ENCODE measurements around the gene SAMHD1. TPM values are rescaled to one million over a fixed set of nuclear protein-coding genes. Genes with fewer than 3 reads are reported as not detected.

Gene SAMHD1
- total and polyA plus RNA-seq, 4 donors = 14.7 to 51.2 (median 27.7) TPM

GRCh38 chr20:36888880-36889516 lies 62.5 kb downstream of the SAMHD1 start:
- Histone ChIP-seq H3K4me1 (ENCODE audit: control insufficient read depth in 4 of 4, insufficient read depth in 4 of 4, low read length in 3 of 4) (peaks cover 0 to 5% (median 2%) of the 10 kb centered on the region in 4 donors), H3K9ac (ENCODE audit: low read depth in 1 of 2, low read length in 2 of 2) (no peak overlapping the region), H3K36me3 (ENCODE audit: control insufficient read depth in 4 of 4, insufficient read depth in 3 of 4, low read depth in 1 of 4, low read length in 3 of 4) (peaks cover 4 to 26% (median 14%) of the 10 kb centered on the region in 4 donors), H3K27me3 (ENCODE audit: control insufficient read depth in 4 of 4, insufficient read depth in 4 of 4, low read length in 3 of 4) (no peaks in the 10 kb centered on the region), H3K4me3 (ENCODE audit: low read depth in 1 of 3, low read length in 3 of 3) (no peak overlapping the region), H3K9me3 (ENCODE audit: control insufficient read depth in 4 of 4, low read length in 3 of 4) (no peaks in the 10 kb centered on the region), H3K27ac (ENCODE audit: low read depth in 1 of 2, low read length in 2 of 2) (no peak overlapping the region)
- WGBS = 91% methylated on average over 15 of the region's 15 CpGs
- TF ChIP-seq EGR1 (IDR thresholded peaks at IDR 0.05; ENCODE audit: low read depth in 2 of 2) = no peak
- TF ChIP-seq HNF4A (conservative IDR thresholded peaks at IDR 0.05) = no peak
- no peak for TF ChIP-seq TAF1 (conservative IDR thresholded peaks at IDR 0.05)
- no peak for TF ChIP-seq ATF3 (IDR thresholded peaks at IDR 0.05)
- no peak for TF ChIP-seq RAD21 (IDR thresholded peaks at IDR 0.05)
- TF ChIP-seq FOXA1 (IDR thresholded peaks at IDR 0.05) = no peak
- no peak for TF ChIP-seq GABPA (IDR thresholded peaks at IDR 0.05 in 1 of 2, conservative IDR thresholded peaks at IDR 0.05 in 1 of 2)
- no peak for TF ChIP-seq HNF4G (IDR thresholded peaks at IDR 0.05)
- no peak for TF ChIP-seq SP1 (IDR thresholded peaks at IDR 0.05)
- no peak for TF ChIP-seq MAX (IDR thresholded peaks at IDR 0.05)
- TF ChIP-seq ZBTB33 (IDR thresholded peaks at IDR 0.05) = no peak
- TF ChIP-seq FOXA2 (IDR thresholded peaks at IDR 0.05) = no peak
- TF ChIP-seq CTCF (IDR thresholded peaks at IDR 0.05; ENCODE audit: low read depth, low read length, missing input control) = no peak
- no peak for TF ChIP-seq JUND (IDR thresholded peaks at IDR 0.05)
- TF ChIP-seq YY1 (IDR thresholded peaks at IDR 0.05) = no peak
- DNase-seq (ENCODE audit: low spot score) = no peak

- no peak for DNase-seq (ENCODE audit: low spot score)
- H3K27ac ChIP-seq (ENCODE audit: low read depth in 1 of 2, low read length in 2 of 2) = no peak overlapping the region
- H3K27me3 ChIP-seq (ENCODE audit: control insufficient read depth in 4 of 4, insufficient read depth in 4 of 4, low read length in 3 of 4) = no peaks in the 10 kb centered on the region
Observed at GRCh38 chr20:36887752-36888090, 63.8 kb downstream of the SAMHD1 start.

More at GRCh38 chr20:36887752-36888090, 63.8 kb downstream of the SAMHD1 start:
- Histone ChIP-seq H3K36me3 (ENCODE audit: control insufficient read depth in 4 of 4, insufficient read depth in 3 of 4, low read depth in 1 of 4, low read length in 3 of 4) (peaks cover 3 to 15% (median 8%) of the 10 kb centered on the region in 4 donors), H3K9ac (ENCODE audit: low read depth in 1 of 2, low read length in 2 of 2) (no peak overlapping the region), H3K9me3 (ENCODE audit: control insufficient read depth in 4 of 4, low read length in 3 of 4) (no peaks in the 10 kb centered on the region), H3K4me1 (ENCODE audit: control insufficient read depth in 4 of 4, insufficient read depth in 4 of 4, low read length in 3 of 4) (peaks cover 0 to 5% (median 2%) of the 10 kb centered on the region in 4 donors), H3K4me3 (ENCODE audit: low read depth in 1 of 3, low read length in 3 of 3) (no peak overlapping the region)
- no peak for TF ChIP-seq YY1 (IDR thresholded peaks at IDR 0.05)
- TF ChIP-seq SP1 (IDR thresholded peaks at IDR 0.05) = no peak
- TF ChIP-seq REST (IDR thresholded peaks at IDR 0.05) = no peak
- no peak for TF ChIP-seq RAD21 (IDR thresholded peaks at IDR 0.05)
- no peak for TF ChIP-seq ATF3 (IDR thresholded peaks at IDR 0.05)
- TF ChIP-seq ZBTB33 (IDR thresholded peaks at IDR 0.05) = no peak
- TF ChIP-seq TAF1 (conservative IDR thresholded peaks at IDR 0.05) = no peak
- no peak for TF ChIP-seq JUND (IDR thresholded peaks at IDR 0.05)
- TF ChIP-seq RXRA (IDR thresholded peaks at IDR 0.05) = no peak
- no peak for TF ChIP-seq GABPA (IDR thresholded peaks at IDR 0.05 in 1 of 2, conservative IDR thresholded peaks at IDR 0.05 in 1 of 2)
- no peak for TF ChIP-seq EGR1 (IDR thresholded peaks at IDR 0.05; ENCODE audit: low read depth in 2 of 2)
- TF ChIP-seq FOXA1 (IDR thresholded peaks at IDR 0.05) = no peak
- TF ChIP-seq FOXA2 (IDR thresholded peaks at IDR 0.05) = no peak
- 50% methylated on average over 6 of the region's 6 CpGs for WGBS
